ENCODE results near the gene DSN1.

Gene DSN1

GRCh38 chr20:36818861-36819260, 45.3 kb upstream of the DSN1 start:
- Histone ChIP-seq H3K9me2 (ENCODE audit: low read depth, low read length) (no peaks in the 10 kb centered on the region), H3K36me3 (ENCODE audit: insufficient read depth, low read length) (peaks cover 7% of the 10 kb centered on the region; the same call in 1 of the 2 replicates), H4K20me1 (ENCODE audit: insufficient read depth, low read length) (no peaks in the 10 kb centered on the region), H3K79me2 (ENCODE audit: insufficient read depth, low read length) (no peaks in the 10 kb centered on the region), H3F3A (ENCODE audit: insufficient read depth, low read length) (no peaks in the 10 kb centered on the region), H3K27me3 (ENCODE audit: insufficient read depth, low read length) (no peaks in the 10 kb centered on the region), H3K27ac (ENCODE audit: low read depth, low read length, poor library complexity, severe bottlenecking) (no peak overlapping the region), H3K4me1 (ENCODE audit: insufficient read depth, low read length, severe bottlenecking) (no peaks in the 10 kb centered on the region), H3K9me3 (ENCODE audit: low read length) (no peaks in the 10 kb centered on the region), H3K4me3 (ENCODE audit: low read depth, low read length, poor library complexity, severe bottlenecking) (no peak overlapping the region), H3K9ac (ENCODE audit: low read length) (no peak overlapping the region), H3K4me2 (ENCODE audit: low read length) (no peak overlapping the region), H2AFZ (ENCODE audit: low read length) (no peak overlapping the region)
- TF ChIP-seq CTCF (IDR thresholded peaks at IDR 0.05; ENCODE audit: low read length) (no peak), EZH2 (IDR thresholded peaks at IDR 0.05; ENCODE audit: borderline replicate concordance, low read length) (no peak)

- H3K27ac ChIP-seq (ENCODE audit: low read depth, low read length, poor library complexity, severe bottlenecking) = no peak overlapping the region
- H2AFZ ChIP-seq (ENCODE audit: low read length) = no peak overlapping the region
- no peaks in the 10 kb centered on the region for H3K79me2 ChIP-seq (ENCODE audit: insufficient read depth, low read length)
- H3K9ac ChIP-seq (ENCODE audit: low read length) = no peak overlapping the region
- H3K9me2 ChIP-seq (ENCODE audit: low read depth, low read length) = no peaks in the 10 kb centered on the region
- H4K20me1 ChIP-seq (ENCODE audit: insufficient read depth, low read length) = no peaks in the 10 kb centered on the region
- no peak for TF ChIP-seq CTCF (IDR thresholded peaks at IDR 0.05; ENCODE audit: low read length)
- no peak for TF ChIP-seq EZH2 (IDR thresholded peaks at IDR 0.05; ENCODE audit: borderline replicate concordance, low read length)
- no peak overlapping the region for H3K4me3 ChIP-seq (ENCODE audit: low read depth, low read length, poor library complexity, severe bottlenecking)
- no peaks in the 10 kb centered on the region for H3K9me3 ChIP-seq (ENCODE audit: low read length)
- H3K27me3 ChIP-seq (ENCODE audit: insufficient read depth, low read length) = no peaks in the 10 kb centered on the region
- no peaks in the 10 kb centered on the region for H3F3A ChIP-seq (ENCODE audit: insufficient read depth, low read length)
- H3K4me1 ChIP-seq (ENCODE audit: insufficient read depth, low read length, severe bottlenecking) = no peaks in the 10 kb centered on the region
- H3K36me3 ChIP-seq (ENCODE audit: insufficient read depth, low read length) = peaks cover 9% of the 10 kb centered on the region; the same call in 1 of the 2 replicates
- H3K4me2 ChIP-seq (ENCODE audit: low read length) = no peak overlapping the region
These were observed 44.6 kb upstream of the DSN1 start for GRCh38 chr20:36818185-36818584.

GRCh38 chr20:36817496-36817895, 43.9 kb upstream of the DSN1 start:
- TF ChIP-seq CTCF (IDR thresholded peaks at IDR 0.05; ENCODE audit: low read length) = no peak
- no peak for TF ChIP-seq EZH2 (IDR thresholded peaks at IDR 0.05; ENCODE audit: borderline replicate concordance, low read length)
- H3F3A ChIP-seq (ENCODE audit: insufficient read depth, low read length) = no peaks in the 10 kb centered on the region
- H3K4me1 ChIP-seq (ENCODE audit: insufficient read depth, low read length, severe bottlenecking) = no peaks in the 10 kb centered on the region
- H3K79me2 ChIP-seq (ENCODE audit: insufficient read depth, low read length) = no peaks in the 10 kb centered on the region
- H3K9me3 ChIP-seq (ENCODE audit: low read length) = no peaks in the 10 kb centered on the region
- no peaks in the 10 kb centered on the region for H4K20me1 ChIP-seq (ENCODE audit: insufficient read depth, low read length)
- H3K9me2 ChIP-seq (ENCODE audit: low read depth, low read length) = no peaks in the 10 kb centered on the region
- no peak overlapping the region for H3K9ac ChIP-seq (ENCODE audit: low read length)
- no peak overlapping the region for H3K4me3 ChIP-seq (ENCODE audit: low read depth, low read length, poor library complexity, severe bottlenecking)
- no peak overlapping the region for H2AFZ ChIP-seq (ENCODE audit: low read length)
- H3K27me3 ChIP-seq (ENCODE audit: insufficient read depth, low read length) = no peaks in the 10 kb centered on the region
- H3K36me3 ChIP-seq (ENCODE audit: insufficient read depth, low read length) = peaks cover 9% of the 10 kb centered on the region; the same call in 1 of the 2 replicates
- no peak overlapping the region for H3K27ac ChIP-seq (ENCODE audit: low read depth, low read length, poor library complexity, severe bottlenecking)
- no peak overlapping the region for H3K4me2 ChIP-seq (ENCODE audit: low read length)

Measured in OCI-LY1 (cell line).